Esophagus squamous epithelium (tissue), 5 donors: ENCODE data around the gene ADPRS. TPM values are rescaled to one million over a fixed set of nuclear protein-coding genes. Genes with fewer than 3 reads are reported as not detected.

Source experiments
- DNase-seq: peaks from one replicate; lab custom pipeline; 2025; lab: John Stamatoyannopoulos, UW
- H3K27ac ChIP-seq, 4 donors: fragments of 200-600 bp; sonication (generic); one replicate each; pipeline ENCODE4 v1.5.1; 2016 to 2019; ENCODE audit warnings: mild to moderate bottlenecking in 1 of 4
- H3K27me3 ChIP-seq, 4 donors: fragments of 200-600 bp; sonication (generic); 1 replicate in 3 of 4; 2 replicates in 1 of 4; pipeline versions ENCODE4 v1.5.1 to v1.6.0; 2017 to 2021; ENCODE audit warnings: antibody characterized with exemption in 1 of 4
- H3K36me3 ChIP-seq, 3 donors: fragments of 200-600 bp; sonication (generic); one replicate each; pipeline ENCODE4 v1.5.1; 2016 to 2019
- H3K4me1 ChIP-seq, 3 donors: fragments of 200-600 bp; sonication (generic); one replicate each; pipeline ENCODE4 v1.5.1; 2017 to 2019
- H3K4me3 ChIP-seq, 4 donors: fragments of 200-600 bp; sonication (generic); 1 replicate in 3 of 4; 2 replicates in 1 of 4; pipeline ENCODE4 v1.5.1; 2016 to 2019; ENCODE audit warnings: mild to moderate bottlenecking in 2 of 4, moderate library complexity in 1 of 4
- H3K9me3 ChIP-seq, 3 donors: fragments of 200-600 bp; sonication (generic); one replicate each; pipeline ENCODE4 v1.5.1; 2016 to 2019
- CTCF ChIP-seq, 6 experiments: fragments of 450-650 bp in 4 of 6; fragments of 200-600 bp in 2 of 6; sonication (generic) in 2 of 6; IDR thresholded peaks; one replicate each; pipeline ENCODE4 v1.5.1; 2016 to 2019; ENCODE audit warnings: antibody characterized with exemption in 6 of 6, mild to moderate bottlenecking in 4 of 6, moderate library complexity in 4 of 6
- POLR2A ChIP-seq, 4 donors: fragments of 450-650 bp; IDR thresholded peaks; one replicate each; pipeline ENCODE4 v1.6.1; 2017; ENCODE audit warnings: antibody characterized with exemption in 4 of 4, mild to moderate bottlenecking in 4 of 4, moderate library complexity in 3 of 4
- WGBS, 2 donors: methylation state at CpG; one replicate each; pipeline ENCODE4 v1.1.5; 2018; 5-methylcytosine and 5-hydroxymethylcytosine counted together
- intact Hi-C: fragments of 100-400 bp; cut with DNase I; formaldehyde crosslinking; loops from one replicate; pipeline ENCODE4 v1.15.0; 2022
- total RNA-seq, 4 donors: library from RNA; depleted of rRNA; stranded (reverse); fragments of >200 nt; gene quantifications; one replicate each; pipeline ENCODE4 v1.1.0, GENCODE V29; 2016
- donor health status: DM: yes; HTN: yes; CAD: no.

Gene ADPRS
- total RNA-seq, 4 donors from 2014 or later = 41.0 to 57.8 (median 48.1) TPM

GRCh38 chr1:36062315-36062714 is 26.4 kb upstream of the ADPRS start:
- H3K27ac ChIP-seq = no peak overlapping the region
- no peak overlapping the region for H3K4me3 ChIP-seq
- intact Hi-C loops = no loop called here
- H3K36me3 ChIP-seq = peaks cover 0 to 11% (median 0%) of the 10 kb centered on the region in 3 donors
- WGBS, 2 donors = 64 to 78% methylated on average over 1 of the region's 1 CpG
- H3K27me3 ChIP-seq = no peaks in the 10 kb centered on the region
- H3K9me3 ChIP-seq = no peaks in the 10 kb centered on the region
- no peaks in the 10 kb centered on the region for H3K4me1 ChIP-seq
- TF ChIP-seq POLR2A (IDR thresholded peaks at IDR 0.05) = no peak
- TF ChIP-seq CTCF (IDR thresholded peaks at IDR 0.05) = no peak
- DNase-seq = no peak

GRCh38 chr1:36067871-36068270 is 20.8 kb upstream of the ADPRS start:
- TF ChIP-seq CTCF (IDR thresholded peaks at IDR 0.05) = no peak
- TF ChIP-seq POLR2A (IDR thresholded peaks at IDR 0.05) = no peak
- no peak overlapping the region for H3K4me3 ChIP-seq

GRCh38 chr1:36068866-36069265 is 19.8 kb upstream of the ADPRS start:
- H3K4me1 ChIP-seq = no peaks in the 10 kb centered on the region
- no peaks in the 10 kb centered on the region for H3K9me3 ChIP-seq
- no peak overlapping the region for H3K4me3 ChIP-seq
- TF ChIP-seq POLR2A (IDR thresholded peaks at IDR 0.05) (no peak), CTCF (IDR thresholded peaks at IDR 0.05) (no peak)
- no peaks in the 10 kb centered on the region for H3K36me3 ChIP-seq
- WGBS, 2 donors = 83 to 96% methylated on average over 2 of the region's 2 CpGs
- H3K27ac ChIP-seq = no peak overlapping the region
- DNase-seq = no peak
- intact Hi-C loops = no loop called here
- no peaks in the 10 kb centered on the region for H3K27me3 ChIP-seq

More at GRCh38 chr1:36067871-36068270, 20.8 kb upstream of the ADPRS start:
- Histone ChIP-seq H3K36me3 (no peaks in the 10 kb centered on the region), H3K27me3 (no peaks in the 10 kb centered on the region), H3K4me1 (no peaks in the 10 kb centered on the region), H3K27ac (no peak overlapping the region), H3K9me3 (no peaks in the 10 kb centered on the region)
- no peak for DNase-seq
- intact Hi-C loops = no loop called here

- intact Hi-C loops = no loop called here
- Histone ChIP-seq H3K4me3 (no peak overlapping the region), H3K9me3 (no peaks in the 10 kb centered on the region), H3K4me1 (no peaks in the 10 kb centered on the region), H3K36me3 (no peaks in the 10 kb centered on the region), H3K27ac (no peak overlapping the region), H3K27me3 (no peaks in the 10 kb centered on the region)
- DNase-seq = no peak
- no peak for TF ChIP-seq CTCF (IDR thresholded peaks at IDR 0.05)
- TF ChIP-seq POLR2A (IDR thresholded peaks at IDR 0.05) = no peak
- 70 to 71% methylated on average over 2 of the region's 2 CpGs for WGBS, 2 donors
These were observed 18.3 kb upstream of the ADPRS start for GRCh38 chr1:36070349-36070748.

- 59 to 72% methylated on average over 4 of the region's 4 CpGs for WGBS, 2 donors
- Histone ChIP-seq H3K4me1 (no peaks in the 10 kb centered on the region), H3K9me3 (no peaks in the 10 kb centered on the region), H3K27me3 (no peaks in the 10 kb centered on the region), H3K36me3 (no peaks in the 10 kb centered on the region), H3K4me3 (no peak overlapping the region), H3K27ac (no peak overlapping the region)
- no peak for DNase-seq
- intact Hi-C loops = no loop called here
- TF ChIP-seq CTCF (IDR thresholded peaks at IDR 0.05) = no peak
- no peak for TF ChIP-seq POLR2A (IDR thresholded peaks at IDR 0.05)
These were observed 11.6 kb upstream of the ADPRS start for GRCh38 chr1:36076979-36077573.
